ENCODE data around the gene VWA8.

- no peak for TF ChIP-seq CTCF (IDR thresholded peaks at IDR 0.05)
- no peak for TF ChIP-seq CHD2 (IDR thresholded peaks at IDR 0.05; ENCODE audit: low read length, partially characterized antibody)
- no peak for TF ChIP-seq TAF1 (IDR thresholded peaks at IDR 0.05; ENCODE audit: borderline replicate concordance, low read depth, low read length)
- no peak for TF ChIP-seq FOSL2 (IDR thresholded peaks at IDR 0.05; ENCODE audit: borderline replicate concordance, low read depth)
- TF ChIP-seq EP300 (IDR thresholded peaks at IDR 0.05; ENCODE audit: borderline replicate concordance in 1 of 2, low read depth in 1 of 2, low read length in 1 of 2), result no peak
- no peak for TF ChIP-seq SMC3 (IDR thresholded peaks at IDR 0.05; ENCODE audit: low read depth, low read length)
- TF ChIP-seq FOXM1 (IDR thresholded peaks at IDR 0.05; ENCODE audit: low read depth), result no peak
Observed at GRCh38 chr13:41928323-41928722, 32.6 kb downstream of the VWA8 start.
